H9 (cell line): Measurements from ENCODE around the gene CTNS. TPM values are rescaled to one million over a fixed set of nuclear protein-coding genes. Genes with fewer than 3 reads are reported as not detected.

Experiments used
- DNase-seq: peaks from one replicate; pipeline ENCODE4 v3.0.0-alpha.2; 2017
- H2AFZ ChIP-seq: one replicate; pipeline ENCODE4 v1.6.1; 2013; ENCODE audit warnings: mild to moderate bottlenecking, low read length, control low read depth, moderate library complexity
- H2AK5ac ChIP-seq: 2 replicates; pipeline ENCODE4 v1.6.1; 2013; ENCODE audit warnings: low read length, control low read depth, mixed read lengths; ENCODE audit not compliant: insufficient read length
- H2BK120ac ChIP-seq: one replicate; pipeline ENCODE4 v1.6.1; 2013; ENCODE audit warnings: low read depth, mild to moderate bottlenecking, low read length, control low read depth, inconsistent platforms; ENCODE audit not compliant: poor library complexity, severe bottlenecking
- H2BK12ac ChIP-seq: 2 replicates; pipeline ENCODE4 v1.6.1; 2013; ENCODE audit warnings: low read length, control low read depth, mixed read lengths, low read depth; ENCODE audit not compliant: insufficient read length
- H2BK15ac ChIP-seq: 2 replicates; pipeline ENCODE4 v1.6.1; 2013; ENCODE audit warnings: low read depth, low read length, control low read depth
- H2BK20ac ChIP-seq: one replicate; pipeline ENCODE4 v1.6.1; 2013; ENCODE audit warnings: low read depth, mild to moderate bottlenecking, low read length, control low read depth, inconsistent platforms; ENCODE audit not compliant: poor library complexity, severe bottlenecking
- H2BK5ac ChIP-seq: 2 replicates; pipeline ENCODE4 v1.6.1; 2013; ENCODE audit warnings: low read length, control low read depth, mixed read lengths; ENCODE audit not compliant: insufficient read length
- H3K14ac ChIP-seq: 2 replicates; pipeline ENCODE4 v1.6.1; 2013; ENCODE audit warnings: low read length, control low read depth; ENCODE audit not compliant: insufficient read depth
- H3K18ac ChIP-seq: 2 replicates; pipeline ENCODE4 v1.6.1; 2013; ENCODE audit warnings: low read depth, mild to moderate bottlenecking, mixed read lengths, low read length, control low read depth; ENCODE audit not compliant: insufficient read length
- H3K23ac ChIP-seq: 2 replicates; pipeline ENCODE4 v1.6.1; 2013; ENCODE audit warnings: low read length, control low read depth, mixed read lengths, low read depth; ENCODE audit not compliant: insufficient read length
- H3K23me2 ChIP-seq: 2 replicates; pipeline ENCODE4 v1.6.1; 2013; ENCODE audit warnings: low read depth, mild to moderate bottlenecking, mixed read lengths, low read length, control low read depth; ENCODE audit not compliant: insufficient read length, poor library complexity, severe bottlenecking
- H3K27ac ChIP-seq: 2 replicates; pipeline ENCODE4 v1.5.1; 2013; ENCODE audit warnings: low read length, control low read depth, mixed read lengths, low read depth; ENCODE audit not compliant: insufficient read length
- H3K27me3 ChIP-seq: 2 replicates; pipeline ENCODE4 v1.6.1; 2013; ENCODE audit warnings: low read length, control low read depth, inconsistent platforms; ENCODE audit not compliant: insufficient read depth
- H3K4ac ChIP-seq: 2 replicates; pipeline ENCODE4 v1.6.1; 2013; ENCODE audit warnings: low read depth, mild to moderate bottlenecking, control low read depth, inconsistent platforms, low read length, moderate library complexity
- H3K4me1 ChIP-seq: 2 replicates; pipeline ENCODE4 v1.6.1; 2013; ENCODE audit warnings: low read length, control low read depth, inconsistent platforms; ENCODE audit not compliant: insufficient read depth
- H3K4me2 ChIP-seq: 2 replicates; pipeline ENCODE4 v1.6.1; 2013; ENCODE audit warnings: low read length, control low read depth, mixed read lengths; ENCODE audit not compliant: insufficient read length, insufficient read depth
- H3K56ac ChIP-seq: 2 replicates; pipeline ENCODE4 v1.6.1; 2013; ENCODE audit warnings: low read depth, mild to moderate bottlenecking, mixed read lengths, low read length, control low read depth; ENCODE audit not compliant: insufficient read length
- H3K79me1 ChIP-seq: 2 replicates; pipeline ENCODE4 v1.6.1; 2013; ENCODE audit warnings: low read depth, mild to moderate bottlenecking, moderate library complexity, low read length, control low read depth, inconsistent platforms; ENCODE audit not compliant: insufficient read depth, poor library complexity, severe bottlenecking
- H3K79me2 ChIP-seq: 2 replicates; pipeline ENCODE4 v1.6.1; 2013; ENCODE audit warnings: low read length, control low read depth, inconsistent platforms; ENCODE audit not compliant: insufficient read depth
- H3K9ac ChIP-seq: 2 replicates; pipeline ENCODE4 v1.6.1; 2013; ENCODE audit warnings: low read length, control low read depth, mixed read lengths; ENCODE audit not compliant: insufficient read length; ENCODE audit errors: extremely low read depth
- H3K9me3 ChIP-seq: one replicate; pipeline ENCODE4 v1.6.1; 2013; ENCODE audit warnings: low read depth, low read length, inconsistent platforms; ENCODE audit not compliant: control insufficient read depth
- H3T11ph ChIP-seq: one replicate; pipeline ENCODE4 v1.6.1; 2013; ENCODE audit warnings: mild to moderate bottlenecking, low read length, control low read depth, inconsistent platforms
- H4K20me1 ChIP-seq: one replicate; pipeline ENCODE4 v1.6.1; 2013; ENCODE audit not compliant: control insufficient read depth, insufficient read length, insufficient read depth
- H4K5ac ChIP-seq: 2 replicates; pipeline ENCODE4 v1.6.1; 2013; ENCODE audit warnings: low read depth, mild to moderate bottlenecking, mixed read lengths, low read length, control low read depth; ENCODE audit not compliant: insufficient read length
- H4K8ac ChIP-seq: replicated peaks from 2 replicates; pipeline ENCODE4 v1.6.1; 2013; ENCODE audit warnings: low read length, control low read depth, mixed read lengths, low read depth; ENCODE audit not compliant: insufficient read length
- H4K91ac ChIP-seq: 2 replicates; pipeline ENCODE4 v1.6.1; 2013; ENCODE audit warnings: low read depth, mild to moderate bottlenecking, moderate library complexity, mixed read lengths, low read length, control low read depth; ENCODE audit not compliant: insufficient read length
- H3K27ac Mint-ChIP-seq, 3 experiments: 2 replicates in 2 of 3; 3 replicates in 1 of 3; pipeline ENCODE4 v1.8.0; 2020 to 2021; ENCODE audit warnings: mixed read lengths in 3 of 3, mild to moderate bottlenecking in 1 of 3, moderate library complexity in 1 of 3
- H3K27me3 Mint-ChIP-seq: 2 replicates; pipeline ENCODE4 v1.8.0; 2021; ENCODE audit warnings: low read depth, mild to moderate bottlenecking, moderate library complexity, mixed read lengths
- H3K36me3 Mint-ChIP-seq, 3 experiments: 2 replicates in 2 of 3; 3 replicates in 1 of 3; pipeline ENCODE4 v1.8.0; 2020 to 2021; ENCODE audit warnings: low read depth in 3 of 3, mixed read lengths in 3 of 3; ENCODE audit not compliant: insufficient read depth in 1 of 3
- H3K4me1 Mint-ChIP-seq, 2 experiments: 2 replicates each; pipeline ENCODE4 v1.8.0; 2020; ENCODE audit warnings: mixed read lengths in 2 of 2
- H3K4me3 Mint-ChIP-seq, 2 experiments: 2 replicates in 1 of 2; 3 replicates in 1 of 2; pipeline ENCODE4 v1.8.0; 2020 to 2021; ENCODE audit warnings: mild to moderate bottlenecking in 2 of 2, mixed read lengths in 2 of 2, moderate library complexity in 1 of 2
- H3K9me3 Mint-ChIP-seq, 2 experiments: 2 replicates in 1 of 2; 3 replicates in 1 of 2; pipeline ENCODE4 v1.8.0; 2020; ENCODE audit warnings: mild to moderate bottlenecking in 2 of 2, mixed read lengths in 2 of 2, moderate library complexity in 1 of 2
- CTCF ChIP-seq: fragments of 200-600 bp; sonication (generic); conservative IDR thresholded peaks from 3 replicates; pipeline ENCODE4 v1.8.0; 2021; ENCODE audit warnings: antibody characterized with exemption, mild to moderate bottlenecking
- WGBS: extraction: QIAGEN DNeasy Blood & Tissue Kit; methylation state at CpG from one replicate; pipeline ENCODE4 v1.1.7; 2013; ENCODE audit warnings: missing lambda C conversion rate, low lambda C conversion rate, mixed read lengths; ENCODE audit not compliant: insufficient read length; ENCODE audit errors: extremely low coverage; 5-methylcytosine and 5-hydroxymethylcytosine counted together
- total RNA-seq: library from RNA; stranded (reverse); gene quantifications from 2 replicates; pipeline ENCODE4 v1.2.1, GENCODE V29; 2021

CTNS gene
- total RNA-seq, 1 experiment from 2014 or later: 12.8 TPM

- Histone ChIP-seq H2BK15ac (no peak overlapping the region), H3K79me2 (no peaks in the 10 kb centered on the region), H3K27me3 (no peaks in the 10 kb centered on the region), H3K18ac (no peak overlapping the region), H4K8ac (no peak overlapping the region), H3K4ac (no peak overlapping the region), H3K14ac (no peak overlapping the region; the same call in 1 of the 2 replicates), H3K23me2 (no peaks in the 10 kb centered on the region), H2AK5ac (no peak overlapping the region), H3K27ac (no peak overlapping the region), H4K20me1 (no peaks in the 10 kb centered on the region), H4K5ac (no peak overlapping the region), H3K56ac (no peak overlapping the region), H3K79me1 (no peaks in the 10 kb centered on the region), H3T11ph (no peak overlapping the region), H4K91ac (no peak overlapping the region), H3K4me1 (no peaks in the 10 kb centered on the region; the same call in 1 of the 2 replicates), H2BK20ac (no peak overlapping the region), H2AFZ (no peak overlapping the region), H3K4me2 (no peak overlapping the region), H2BK12ac (no peak overlapping the region), H3K23ac (no peak overlapping the region), H3K9me3 (no peaks in the 10 kb centered on the region), H3K9ac (no peak overlapping the region), H2BK5ac (peak overlapping the region; percentile 65), H2BK120ac (no peak overlapping the region)
- Mint-ChIP-seq H3K4me3 (no peak overlapping the region), H3K27me3 (0 out of 2 replicates have a peak, but pooled peaks cover 1% of the 10 kb centered on the region), H3K4me1 (peaks cover 10 to 13% of the 10 kb centered on the region in 2 experiments; a peak in 3 of 4 replicates), H3K9me3 (no peaks in the 10 kb centered on the region), H3K36me3 (peaks cover 1 to 21% (median 12%) of the 10 kb centered on the region in 3 experiments; a peak in 4 of 7 replicates), H3K27ac (peak overlapping the region in 1 of 3 experiments; percentile 90; a peak in 1 of 7 replicates)
- WGBS: no CpG with 5 or more reads among the region's 5 CpGs
- no peak for DNase-seq
- TF ChIP-seq CTCF: no peak
Observed at GRCh38 chr17:3645310-3645709, 8.8 kb downstream of the CTNS start.
